Measurements from ENCODE around the gene ATP9A. TPM values are rescaled to one million over a fixed set of nuclear protein-coding genes. Genes with fewer than 3 reads are reported as not detected.

Gene ATP9A
- total RNA-seq, 2 donors from 2014 or later, result 19.5 to 23.4 TPM

- H3K27ac ChIP-seq, result no peak overlapping the region
- no peak overlapping the region for H3K4me3 ChIP-seq
- TF ChIP-seq, protein P1, sequence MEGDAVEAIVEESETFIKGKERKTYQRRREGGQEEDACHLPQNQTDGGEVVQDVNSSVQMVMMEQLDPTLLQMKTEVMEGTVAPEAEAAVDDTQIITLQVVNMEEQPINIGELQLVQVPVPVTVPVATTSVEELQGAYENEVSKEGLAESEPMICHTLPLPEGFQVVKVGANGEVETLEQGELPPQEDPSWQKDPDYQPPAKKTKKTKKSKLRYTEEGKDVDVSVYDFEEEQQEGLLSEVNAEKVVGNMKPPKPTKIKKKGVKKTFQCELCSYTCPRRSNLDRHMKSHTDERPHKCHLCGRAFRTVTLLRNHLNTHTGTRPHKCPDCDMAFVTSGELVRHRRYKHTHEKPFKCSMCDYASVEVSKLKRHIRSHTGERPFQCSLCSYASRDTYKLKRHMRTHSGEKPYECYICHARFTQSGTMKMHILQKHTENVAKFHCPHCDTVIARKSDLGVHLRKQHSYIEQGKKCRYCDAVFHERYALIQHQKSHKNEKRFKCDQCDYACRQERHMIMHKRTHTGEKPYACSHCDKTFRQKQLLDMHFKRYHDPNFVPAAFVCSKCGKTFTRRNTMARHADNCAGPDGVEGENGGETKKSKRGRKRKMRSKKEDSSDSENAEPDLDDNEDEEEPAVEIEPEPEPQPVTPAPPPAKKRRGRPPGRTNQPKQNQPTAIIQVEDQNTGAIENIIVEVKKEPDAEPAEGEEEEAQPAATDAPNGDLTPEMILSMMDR (IDR thresholded peaks at IDR 0.05), result no peak
- H3K9me3 ChIP-seq, result no peaks in the 10 kb centered on the region
- H3K36me3 ChIP-seq, result no peaks in the 10 kb centered on the region
- no peak for DNase-seq (ENCODE audit: low spot score)
- H3K27me3 ChIP-seq, result no peaks in the 10 kb centered on the region
- no peaks in the 10 kb centered on the region for H3K4me1 ChIP-seq
Measured at GRCh38 chr20:51643390-51643789, 124.8 kb downstream of the ATP9A start.

DNA sequence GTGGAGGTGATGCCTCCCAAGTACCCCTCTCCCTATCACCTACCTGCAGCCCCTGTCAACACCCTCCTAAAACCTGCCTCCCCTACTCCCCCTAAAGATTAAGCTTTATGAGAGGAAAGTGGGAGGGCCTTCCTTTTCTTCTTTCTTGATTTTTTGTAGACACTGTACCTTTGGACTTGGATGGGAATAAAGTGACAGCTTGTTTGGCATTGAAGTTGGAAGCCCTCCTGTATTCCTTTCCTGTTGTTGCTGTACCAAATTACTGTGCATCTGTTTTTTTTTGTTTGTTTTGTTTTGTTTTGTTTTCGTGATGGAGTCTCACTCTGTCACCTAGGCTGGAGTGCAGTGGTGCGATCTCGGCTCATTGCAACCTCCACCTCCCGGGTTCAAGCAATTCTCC lies 126.3 kb downstream of the ATP9A start:
- DNase-seq (ENCODE audit: low spot score), result no peak
- no peak overlapping the region for H3K27ac ChIP-seq
- no peak overlapping the region for H3K4me3 ChIP-seq
- H3K27me3 ChIP-seq, result no peaks in the 10 kb centered on the region
- no peaks in the 10 kb centered on the region for H3K4me1 ChIP-seq
- no peaks in the 10 kb centered on the region for H3K9me3 ChIP-seq
- TF ChIP-seq, protein P1 (IDR thresholded peaks at IDR 0.05), result no peak
- no peaks in the 10 kb centered on the region for H3K36me3 ChIP-seq

DNA sequence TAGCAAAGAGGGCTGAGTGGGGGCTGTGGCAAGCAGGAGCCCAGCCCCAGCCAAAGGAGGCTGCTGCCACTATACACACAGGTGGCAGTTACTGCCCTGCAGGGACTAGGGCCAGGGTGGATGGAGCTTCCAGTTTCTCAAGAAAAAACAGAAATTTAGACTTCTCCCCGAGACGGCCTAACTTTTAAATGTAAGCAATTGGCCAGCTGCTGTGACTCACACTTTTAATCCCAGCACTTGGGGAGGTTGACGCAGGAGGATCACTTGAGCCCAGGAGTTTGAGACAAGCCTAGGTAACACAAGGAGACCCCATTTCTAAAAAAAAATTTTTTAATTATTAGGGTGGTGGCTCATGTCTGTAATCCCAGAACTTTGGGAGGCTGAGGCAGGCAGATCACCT lies 127.4 kb downstream of the ATP9A start:
- no peaks in the 10 kb centered on the region for H3K4me1 ChIP-seq
- H3K27me3 ChIP-seq, result no peaks in the 10 kb centered on the region
- H3K36me3 ChIP-seq, result no peaks in the 10 kb centered on the region
- DNase-seq (ENCODE audit: low spot score), result no peak
- no peak overlapping the region for H3K4me3 ChIP-seq
- H3K27ac ChIP-seq, result no peak overlapping the region
- no peaks in the 10 kb centered on the region for H3K9me3 ChIP-seq
- TF ChIP-seq, protein P1 (IDR thresholded peaks at IDR 0.05), result no peak

DNA sequence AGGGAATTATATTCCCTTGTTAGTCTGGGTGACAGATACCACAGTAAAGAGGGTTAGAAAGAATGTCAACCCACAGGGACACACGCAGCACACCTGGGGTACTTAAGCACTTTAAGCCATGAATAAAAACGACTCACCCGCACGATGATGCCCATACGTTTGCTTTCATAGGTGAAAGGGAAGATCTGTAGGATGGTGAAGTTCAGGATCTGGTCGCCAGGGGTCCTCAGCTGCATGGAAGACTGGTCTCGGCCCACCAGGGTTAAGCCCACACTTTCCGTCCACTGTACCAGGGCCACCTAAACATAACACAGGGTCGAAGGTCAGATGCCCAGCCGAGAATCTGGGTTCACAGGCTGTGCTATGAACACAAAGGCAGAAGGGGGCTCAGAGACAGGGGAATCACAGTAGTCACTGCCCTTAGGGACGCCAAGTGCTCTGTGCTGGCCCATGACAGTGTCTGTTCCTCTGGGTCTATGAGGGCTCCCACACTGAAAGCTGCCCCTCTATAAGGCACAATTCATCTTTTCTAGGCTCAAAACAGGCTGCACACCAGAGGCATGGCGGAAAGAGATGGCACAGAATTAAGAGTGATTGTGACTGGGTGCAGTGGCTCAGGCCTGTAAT lies 128.9 kb downstream of the ATP9A start:
- H3K27ac ChIP-seq, result no peak overlapping the region
- DNase-seq (ENCODE audit: low spot score), result peak; percentile 78
- H3K27me3 ChIP-seq, result no peaks in the 10 kb centered on the region
- no peak overlapping the region for H3K4me3 ChIP-seq
- H3K9me3 ChIP-seq, result no peaks in the 10 kb centered on the region
- no peaks in the 10 kb centered on the region for H3K4me1 ChIP-seq
- TF ChIP-seq, protein P1 (IDR thresholded peaks at IDR 0.05), result peak; percentile 66 to 85
- no peaks in the 10 kb centered on the region for H3K36me3 ChIP-seq

DNA sequence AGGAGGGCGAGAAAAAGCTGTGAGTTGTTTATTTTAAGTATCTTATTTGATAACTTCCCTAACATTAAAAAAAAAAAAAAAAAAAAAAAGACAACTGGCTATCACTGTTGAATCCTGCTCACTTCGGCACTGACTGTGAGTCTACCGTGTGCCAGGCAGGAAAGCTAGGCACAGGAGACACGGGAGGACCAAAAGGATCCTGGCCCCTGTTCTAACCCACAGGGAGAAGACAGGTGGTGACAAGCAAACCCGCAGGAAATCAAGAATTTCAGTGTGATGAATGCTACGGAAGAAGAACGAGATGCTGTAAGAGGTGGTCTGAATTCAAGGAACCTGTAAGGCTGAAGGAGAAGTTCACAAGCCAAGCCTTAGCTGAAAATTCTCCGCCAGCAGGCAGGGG lies 130.9 kb downstream of the ATP9A start:
- Histone ChIP-seq H3K27ac (no peak overlapping the region), H3K4me1 (peaks cover 0 to 5% of the 10 kb centered on the region in 2 donors), H3K9me3 (no peaks in the 10 kb centered on the region), H3K27me3 (no peaks in the 10 kb centered on the region), H3K36me3 (no peaks in the 10 kb centered on the region), H3K4me3 (no peak overlapping the region)
- TF ChIP-seq, protein P1 (IDR thresholded peaks at IDR 0.05), result no peak
- DNase-seq (ENCODE audit: low spot score), result no peak

GRCh38 chr20:51636123-51636522 lies 132.1 kb downstream of the ATP9A start:
- no peak overlapping the region for H3K4me3 ChIP-seq
- DNase-seq (ENCODE audit: low spot score), result no peak
- H3K36me3 ChIP-seq, result no peaks in the 10 kb centered on the region
- TF ChIP-seq, protein P1 (IDR thresholded peaks at IDR 0.05), result no peak
- H3K27ac ChIP-seq, result no peak overlapping the region
- peaks cover 0 to 14% of the 10 kb centered on the region in 2 donors for H3K4me1 ChIP-seq
- no peaks in the 10 kb centered on the region for H3K27me3 ChIP-seq
- no peaks in the 10 kb centered on the region for H3K9me3 ChIP-seq

All from right atrium auricular region (tissue), 2 donors.